Adrenal gland (tissue), 12 donors: Measurements from ENCODE around the gene DEDD2. TPM values are rescaled to one million over a fixed set of nuclear protein-coding genes. Genes with fewer than 3 reads are reported as not detected.

Experiments used
- DNase-seq, 7 donors: peaks; one replicate each; pipeline ENCODE4 v3.0.0-alpha.2; 2019 to 2020
- H3K27ac ChIP-seq, 5 donors: fragments of 200-600 bp; sonication (generic) in 4 of 5; 1 replicate in 3 of 5; 2 replicates in 2 of 5; pipeline versions ENCODE4 v1.5.1 to v1.8.0; 2016 to 2020; ENCODE audit warnings: mild to moderate bottlenecking in 1 of 5
- H3K27me3 ChIP-seq: fragments of 200-600 bp; 2 replicates; pipeline ENCODE4 v1.8.0; 2021
- H3K36me3 ChIP-seq, 2 donors: fragments of 200-600 bp; replicated peaks in 1 of 2; 1 replicate in 1 of 2; 2 replicates in 1 of 2; pipeline versions ENCODE4 v1.5.1 to v1.8.0; 2018 to 2022
- H3K4me1 ChIP-seq, 2 donors: fragments of 200-600 bp; replicated peaks in 1 of 2; 1 replicate in 1 of 2; 2 replicates in 1 of 2; pipeline versions ENCODE4 v1.5.1 to v1.8.0; 2018 to 2021
- H3K4me3 ChIP-seq, 4 donors: fragments of 200-600 bp; sonication (generic) in 3 of 4; one replicate each; pipeline ENCODE4 v1.5.1; 2016 to 2018
- H3K9me3 ChIP-seq, 3 donors: fragments of 200-600 bp; sonication (generic) in 1 of 3; replicated peaks in 1 of 3; 1 replicate in 2 of 3; 2 replicates in 1 of 3; pipeline versions ENCODE4 v1.5.1 to v1.8.0; 2016 to 2021
- CTCF ChIP-seq, 6 experiments: fragments of 450-650 bp in 4 of 6; fragments of 200-600 bp in 2 of 6; sonication (generic) in 1 of 6; IDR thresholded peaks; 1 replicate in 5 of 6; 2 replicates in 1 of 6; pipeline versions ENCODE4 v1.5.1 to v1.8.0; 2016 to 2021; ENCODE audit warnings: antibody characterized with exemption in 6 of 6, mild to moderate bottlenecking in 2 of 6, moderate library complexity in 1 of 6
- POLR2A ChIP-seq, 2 donors: fragments of 450-650 bp; IDR thresholded peaks; one replicate each; pipeline ENCODE4 v1.6.1; 2017; ENCODE audit warnings: antibody characterized with exemption in 2 of 2, mild to moderate bottlenecking in 2 of 2, moderate library complexity in 1 of 2
- WGBS, 4 donors: extraction: QIAGEN DNeasy Blood & Tissue Kit in 2 of 4; methylation state at CpG; one replicate each; pipeline versions ENCODE4 v1.1.5 to v1.1.7; 2013 to 2017; 5-methylcytosine and 5-hydroxymethylcytosine counted together
- intact Hi-C, 2 donors: fragments of 100-400 bp; cut with DNase I; formaldehyde crosslinking; loops; one replicate each; pipeline versions ENCODE4 v1.14.1 to v1.15.0; 2022 to 2023
- polyA plus RNA-seq, 3 donors: library from polyadenylated mRNA; stranded (reverse); fragments of 200-250 nt in 2 of 3; fragments of 350-450 nt in 1 of 3; fragmentation: Illumina TruSeq in 1 of 3; extraction: RNeasy Lipid Tissue Mini Kit (QIAGEN cat#74804) in 1 of 3; gene quantifications; one replicate each; pipeline ENCODE4 v1.2.3, GENCODE V29; 2013 to 2014
- total RNA-seq, 9 donors: library from RNA; depleted of rRNA in 4 of 9; stranded (reverse); fragments of >200 nt in 4 of 9; fragments of 120-200 nt in 1 of 9; fragmentation: NEBNext Ultra II Directional in 1 of 9; extraction: Animal tissue kit (Norgen Biotek cat#: 25700) in 1 of 9; gene quantifications; one replicate each; pipeline versions ENCODE4 v1.1.0 to v1.2.4, GENCODE V29; 2013 to 2023
- donor health status: healthy with polysubstance abuse.
- donor health status: Bipolar disorder and iron deficiency.
- donor health status: DM: yes; HTN: yes; CAD: no.
- donor health status: DM: no; HTN: no; CAD: no.
- donor health status: DM: no; HTN: no; CAD: no.
- donor health status: DM: yes; HTN: yes; CAD: no.

DEDD2 gene
- total and polyA plus RNA-seq, 12 donors: 26.0 to 54.8 (median 31.5) TPM

- DNase-seq: peak; percentile 98 to 100 (median 99)
- Histone ChIP-seq H3K27ac (peak within 1 kb of the TSS; percentile 75 to 93 (median 88)), H3K4me1 (peaks cover 30 to 51% of the 10 kb centered on the region in 2 donors), H3K36me3 (no peaks in the 10 kb centered on the region), H3K9me3 (no peaks in the 10 kb centered on the region), H3K4me3 (peak within 1 kb of the TSS; percentile 21 to 78 (median 54)), H3K27me3 (no peaks in the 10 kb centered on the region)
- intact Hi-C loops: no loop called here
- WGBS, 4 donors: 0 to 1% (median 0%) methylated on average over 39 to 76 of the region's 76 CpGs
- TF ChIP-seq CTCF (IDR thresholded peaks at IDR 0.05) (no peak), POLR2A (IDR thresholded peaks at IDR 0.05) (peak; percentile 83 to 99)
These were observed 25.3 kb upstream of the DEDD2 start, which contains the start of gene GSK3A for GRCh38 chr19:42242512-42243409. Gene GSK3A (minus strand): TSS chr19:42242602. CDS start chr19:42242465, 137 bp downstream.

GRCh38 chr19:42242069-42242511 lies 24.6 kb upstream of the DEDD2 start:
- H3K4me3 ChIP-seq: peak overlapping the region; percentile 16 to 78 (median 48)
- H3K9me3 ChIP-seq: no peaks in the 10 kb centered on the region
- H3K4me1 ChIP-seq: peaks cover 23 to 46% of the 10 kb centered on the region in 2 donors
- 0 to 1% (median 0%) methylated on average over 5 to 49 of the region's 49 CpGs for WGBS, 4 donors
- DNase-seq: peak in 5 of 7 donors; percentile 34 to 66 (median 47)
- no peaks in the 10 kb centered on the region for H3K36me3 ChIP-seq
- TF ChIP-seq CTCF (IDR thresholded peaks at IDR 0.05) (peak in 1 of 6 experiments; percentile 3), POLR2A (IDR thresholded peaks at IDR 0.05) (peak in 1 of 2 donors; percentile 89)
- no peaks in the 10 kb centered on the region for H3K27me3 ChIP-seq
- peak overlapping the region in 4 of 5 donors; percentile 50 to 93 (median 83) for H3K27ac ChIP-seq
- intact Hi-C loops: no loop called here

GRCh38 chr19:42241279-42241678 lies 23.8 kb upstream of the DEDD2 start:
- no peak for TF ChIP-seq CTCF (IDR thresholded peaks at IDR 0.05)
- TF ChIP-seq POLR2A (IDR thresholded peaks at IDR 0.05): no peak
- 99 to 100% (median 100%) methylated on average over 3 of the region's 3 CpGs for WGBS, 4 donors
- peaks cover 0 to 8% of the 10 kb centered on the region in 2 donors for H3K36me3 ChIP-seq
- peak overlapping the region in 2 of 4 donors; percentile 72 to 78 for H3K4me3 ChIP-seq
- intact Hi-C loops: no loop called here
- no peaks in the 10 kb centered on the region for H3K9me3 ChIP-seq
- H3K27ac ChIP-seq: no peak overlapping the region
- DNase-seq: no peak
- H3K4me1 ChIP-seq: peaks cover 17 to 38% of the 10 kb centered on the region in 2 donors
- no peaks in the 10 kb centered on the region for H3K27me3 ChIP-seq

- Histone ChIP-seq H3K9me3 (no peaks in the 10 kb centered on the region), H3K27ac (no peak overlapping the region), H3K4me1 (peaks cover 17 to 23% of the 10 kb centered on the region in 2 donors), H3K4me3 (no peak overlapping the region), H3K27me3 (no peaks in the 10 kb centered on the region), H3K36me3 (peaks cover 0 to 24% of the 10 kb centered on the region in 2 donors)
- DNase-seq: no peak
- intact Hi-C loops: loop anchor here in 1 of 2 donors (10.0 kb wide), 1 partner anchor 105 kb away; the partner anchor contains the start of gene POU2F2
- TF ChIP-seq CTCF (IDR thresholded peaks at IDR 0.05) (no peak), POLR2A (IDR thresholded peaks at IDR 0.05) (no peak)
- 83 to 96% (median 87%) methylated on average over 6 to 10 of the region's 10 CpGs for whole genome bisulfite sequencing, 4 donors
These were observed 22.2 kb upstream of the DEDD2 start for GRCh38 chr19:42239544-42240220.
